HG03025 (cell line): ENCODE measurements around the gene TEKT2.

Experiments
- ATAC-seq: cut with Tn5 transposase; IDR thresholded peaks from one replicate; pipeline ENCODE4 v1.9.1; 2021; ENCODE audit warnings: mild to moderate bottlenecking, moderate library complexity; ENCODE audit not compliant: unreplicated experiment, low FRiP score

The TEKT2 gene

GRCh38 chr1:36126797-36127500 lies 43.1 kb downstream of the TEKT2 start:
- ATAC-seq, result no peak

GRCh38 chr1:36128126-36128904 lies 44.4 kb downstream of the TEKT2 start:
- ATAC-seq, result no peak

GRCh38 chr1:36128905-36129206 lies 45.0 kb downstream of the TEKT2 start:
- no peak for ATAC-seq

DNA sequence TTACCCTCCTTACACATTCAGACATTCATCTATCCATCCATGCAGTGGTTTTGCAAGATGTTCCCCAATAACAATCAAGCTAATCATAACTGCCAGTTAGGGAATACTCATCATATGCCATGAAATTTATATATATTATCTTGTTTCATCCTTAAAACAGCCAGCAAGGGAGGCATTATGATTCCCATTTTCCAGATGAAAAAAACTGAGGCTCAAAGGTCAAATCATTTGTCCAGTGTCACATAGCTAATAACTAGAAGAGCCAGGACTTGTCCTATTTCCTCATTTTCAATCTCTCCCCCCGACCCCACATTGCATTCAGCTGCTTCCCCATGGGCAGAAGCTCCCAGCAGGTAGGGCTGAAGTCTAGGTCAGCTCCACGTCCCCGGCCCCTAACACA lies 48.1 kb downstream of the TEKT2 start:
- no peak for ATAC-seq

- no peak for ATAC-seq
Measured at GRCh38 chr1:36133484-36133883, 49.6 kb downstream of the TEKT2 start.

- no peak for ATAC-seq
Measured at GRCh38 chr1:36134031-36134430, 50.1 kb downstream of the TEKT2 start.

DNA sequence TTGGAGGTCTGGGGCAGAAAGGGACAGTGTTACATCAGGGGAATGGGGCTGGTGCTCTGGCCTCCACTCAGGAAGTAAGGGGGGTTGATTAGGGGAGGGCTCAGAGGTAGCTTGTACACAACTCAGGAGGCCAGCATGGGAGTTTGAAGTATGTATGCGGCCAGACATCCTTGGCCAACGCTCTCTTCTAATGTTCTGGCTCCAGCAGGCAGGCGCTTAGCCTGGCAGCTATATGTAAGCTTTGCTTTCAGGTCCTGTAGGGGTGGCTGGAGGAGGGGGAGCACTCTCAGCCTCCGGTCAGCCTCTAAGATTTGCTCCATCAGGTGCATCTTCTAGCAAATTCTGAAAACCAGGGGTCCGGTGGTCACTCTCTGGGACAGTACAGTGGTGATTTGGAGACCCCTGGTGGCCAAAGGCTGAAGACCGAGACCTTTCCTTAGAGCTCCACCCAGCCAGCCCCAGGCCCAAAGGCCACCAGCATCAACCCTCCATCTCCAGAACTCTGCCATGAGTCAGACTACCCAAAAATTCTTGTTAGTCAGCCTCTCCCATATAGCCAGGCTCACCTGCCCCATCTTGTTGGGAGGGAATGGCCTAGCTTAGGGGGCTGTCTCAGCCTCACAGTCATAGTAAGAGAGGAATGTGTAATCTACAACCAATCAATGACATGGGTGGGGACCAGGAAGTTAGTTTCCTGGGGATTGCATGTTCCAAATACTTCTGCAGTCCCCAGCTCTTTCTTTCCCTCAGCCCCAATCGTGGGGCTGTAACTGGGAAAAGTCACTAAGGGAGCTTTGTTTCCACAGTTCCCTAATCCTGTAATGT lies 50.8 kb downstream of the TEKT2 start:
- no peak for ATAC-seq

DNA sequence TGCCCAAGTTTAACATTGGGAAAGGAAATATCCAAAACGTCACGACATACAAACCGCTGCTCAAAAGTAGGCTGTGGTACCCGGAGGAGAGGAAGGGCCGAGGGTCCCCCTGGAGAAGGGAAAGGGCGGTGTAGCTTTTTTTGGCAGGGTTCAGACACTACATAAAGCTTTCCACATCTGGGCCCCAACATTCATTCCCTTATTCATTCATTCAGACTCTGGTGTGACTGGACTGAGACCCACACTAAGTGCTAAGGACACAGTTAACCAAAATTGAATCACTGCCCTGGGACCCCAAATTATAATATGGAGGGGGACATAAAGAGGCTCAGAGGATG lies 51.4 kb downstream of the TEKT2 start:
- ATAC-seq, result no peak

GRCh38 chr1:36135796-36136195 lies 51.9 kb downstream of the TEKT2 start:
- ATAC-seq, result no peak

DNA sequence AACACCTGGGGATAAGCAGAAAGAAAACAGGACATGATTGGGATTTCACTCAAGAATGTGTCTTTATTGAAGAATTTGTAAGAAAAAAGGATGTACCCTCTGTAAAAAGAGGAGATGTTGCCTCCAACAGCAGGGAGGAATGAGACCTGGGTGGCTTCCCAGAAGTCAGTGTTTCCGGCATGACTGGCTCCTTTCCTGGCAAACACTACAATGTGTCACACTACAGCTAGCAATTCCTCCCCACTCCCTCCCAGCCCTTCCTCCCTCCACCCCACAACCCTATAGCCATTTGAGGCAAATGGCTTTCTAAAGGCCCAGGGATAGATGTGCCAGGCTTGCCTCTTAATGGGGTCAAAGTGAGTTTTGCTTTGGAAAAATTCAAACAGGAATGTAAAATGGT lies 52.6 kb downstream of the TEKT2 start:
- ATAC-seq, result no peak

DNA sequence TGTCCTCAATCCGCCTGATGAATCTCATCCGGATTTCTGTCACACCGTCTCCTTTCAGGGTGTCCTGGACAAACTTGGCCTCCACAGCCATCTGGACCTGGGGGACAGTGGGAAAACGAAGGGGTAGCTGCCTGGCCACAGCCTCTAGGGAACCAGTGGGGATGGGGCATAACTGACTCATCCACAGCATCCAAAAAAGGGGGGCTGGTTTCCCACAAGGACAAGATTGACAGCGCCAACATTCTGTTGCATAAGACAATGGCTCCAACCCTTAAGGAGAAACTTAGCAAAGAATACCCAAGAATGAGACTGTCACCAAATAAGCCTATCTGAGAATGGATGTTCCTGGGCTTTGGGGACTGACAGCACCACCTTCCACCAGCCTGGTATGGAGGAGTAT lies 53.3 kb downstream of the TEKT2 start:
- ATAC-seq, result no peak

DNA sequence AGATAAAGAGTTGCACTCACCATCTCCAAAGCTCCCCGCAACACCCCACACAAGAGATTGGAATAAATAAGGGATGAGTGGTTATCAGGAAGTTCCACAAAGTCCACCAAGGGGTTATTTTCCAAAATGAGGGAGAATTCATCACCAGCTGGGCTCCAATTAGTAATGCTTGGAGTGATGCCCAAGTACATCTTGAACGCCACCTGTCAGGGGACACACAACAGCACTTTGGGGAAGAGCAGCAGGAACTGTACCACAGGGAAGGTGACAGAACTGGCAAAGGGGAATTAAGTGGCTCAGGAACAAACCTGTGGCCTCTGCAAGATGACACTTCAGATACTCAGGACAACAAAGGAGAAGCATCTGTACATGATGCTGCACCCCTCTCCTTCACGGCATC lies 53.9 kb downstream of the TEKT2 start:
- no peak for ATAC-seq
